Brain pericyte (primary cell): ENCODE results near the gene KCNIP3.

Experiments
- DNase-seq: peaks from one replicate; pipeline ENCODE4 v3.0.0-alpha.2; 2012; ENCODE audit warnings: low read depth, low spot score

KCNIP3 gene

GRCh38 chr2:95274291-95275150 is 22.6 kb upstream of the KCNIP3 start, which contains the start of gene PROM2:
PROM2 (plus strand) TSS chr2:95274449; CDS start chr2:95274586, 137 bp downstream.
- DNase-seq, result no peak

GRCh38 chr2:95275151-95275515 is 22.0 kb upstream of the KCNIP3 start:
- DNase-seq, result no peak

- DNase-seq, result no peak
Observed at GRCh38 chr2:95275601-95276243, 21.4 kb upstream of the KCNIP3 start.

GRCh38 chr2:95276244-95276887 is 20.8 kb upstream of the KCNIP3 start:
- DNase-seq, result no peak

GRCh38 chr2:95276888-95277245 is 20.3 kb upstream of the KCNIP3 start:
- no peak for DNase-seq

- DNase-seq, result no peak
Observed at GRCh38 chr2:95277246-95277906, 19.8 kb upstream of the KCNIP3 start.

GRCh38 chr2:95278051-95278471 is 19.1 kb upstream of the KCNIP3 start:
- DNase-seq, result no peak

GRCh38 chr2:95278637-95279225 is 18.4 kb upstream of the KCNIP3 start:
- DNase-seq, result no peak

GRCh38 chr2:95279435-95280035 is 17.6 kb upstream of the KCNIP3 start:
- DNase-seq, result no peak

- DNase-seq, result no peak
Observed at GRCh38 chr2:95281071-95281470, 16.1 kb upstream of the KCNIP3 start.

GRCh38 chr2:95281786-95282185 is 15.4 kb upstream of the KCNIP3 start:
- DNase-seq, result no peak

- DNase-seq, result no peak
Observed at GRCh38 chr2:95282458-95282857, 14.7 kb upstream of the KCNIP3 start.

- no peak for DNase-seq
Observed at GRCh38 chr2:95283562-95283961, 13.6 kb upstream of the KCNIP3 start.

GRCh38 chr2:95284886-95285541 is 12.1 kb upstream of the KCNIP3 start:
- no peak for DNase-seq

GRCh38 chr2:95285542-95285932 is 11.6 kb upstream of the KCNIP3 start:
- DNase-seq, result no peak

- no peak for DNase-seq
Observed at GRCh38 chr2:95287336-95287735, 9.8 kb upstream of the KCNIP3 start.

GRCh38 chr2:95287806-95288205 is 9.3 kb upstream of the KCNIP3 start:
- no peak for DNase-seq

- no peak for DNase-seq
Observed at GRCh38 chr2:95289253-95289652, 7.9 kb upstream of the KCNIP3 start.

- no peak for DNase-seq
Observed at GRCh38 chr2:95291222-95291621, 5.9 kb upstream of the KCNIP3 start.

GRCh38 chr2:95292623-95293260 is 4.4 kb upstream of the KCNIP3 start:
- no peak for DNase-seq
